Stimulated activated CD4-positive, alpha-beta T cell treated with anti-CD3 and anti-CD28 coated beads, Interleukin-15, amount 100 ng/mL, for 48 hours (primary cell): Measurements from ENCODE around the gene GRM6.

Experiments
- DNase-seq, 2 donors: peaks; one replicate each; pipeline ENCODE4 v3.0.0-alpha.2; 2020; ENCODE audit warnings: low read depth in 2 of 2

The GRM6 gene

DNA sequence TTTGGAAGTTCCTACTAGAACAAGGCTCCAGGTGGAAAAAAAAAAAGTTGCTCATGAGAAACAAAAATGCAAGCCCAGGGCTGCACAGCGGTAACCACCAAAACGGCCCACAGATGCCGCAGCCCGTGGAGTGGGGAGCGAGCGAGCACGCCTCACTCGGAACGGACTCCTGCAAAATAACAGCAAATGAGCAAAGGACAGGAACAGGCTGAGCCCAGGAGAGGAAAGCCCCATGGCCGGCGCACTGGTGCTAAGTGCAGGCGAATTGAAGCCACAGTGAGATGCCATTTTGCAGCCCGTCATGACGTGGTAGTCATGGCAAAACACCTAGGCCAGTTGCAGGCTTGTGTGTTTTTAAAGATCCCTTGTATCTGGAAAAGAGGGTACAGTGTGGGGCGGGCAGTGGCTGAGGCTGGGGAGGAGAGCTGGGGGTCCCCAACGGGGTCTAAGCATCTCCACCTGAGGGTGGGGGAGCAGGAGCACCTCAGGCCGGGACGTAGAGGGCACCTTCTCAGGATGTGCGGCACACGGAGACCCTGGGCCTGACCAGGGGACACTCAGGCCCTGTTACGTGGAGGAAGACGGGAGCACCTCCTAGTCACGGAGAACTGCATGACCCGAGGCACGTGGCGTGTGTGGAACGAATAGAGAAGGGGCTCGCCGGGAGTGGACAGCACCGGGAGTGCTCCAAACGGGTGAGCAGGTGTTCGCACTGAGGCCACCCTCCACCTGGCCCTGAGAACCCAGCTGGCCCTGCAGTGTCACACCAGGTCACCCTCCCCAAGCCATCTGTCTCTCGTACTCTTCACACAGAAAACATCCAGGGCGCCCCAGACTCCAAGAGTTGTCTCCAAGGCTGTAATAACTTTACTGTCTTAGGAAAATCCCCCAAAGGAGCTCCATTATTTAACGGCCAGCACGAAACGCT is 10.7 kb downstream of the GRM6 start:
- no peak for DNase-seq

DNA sequence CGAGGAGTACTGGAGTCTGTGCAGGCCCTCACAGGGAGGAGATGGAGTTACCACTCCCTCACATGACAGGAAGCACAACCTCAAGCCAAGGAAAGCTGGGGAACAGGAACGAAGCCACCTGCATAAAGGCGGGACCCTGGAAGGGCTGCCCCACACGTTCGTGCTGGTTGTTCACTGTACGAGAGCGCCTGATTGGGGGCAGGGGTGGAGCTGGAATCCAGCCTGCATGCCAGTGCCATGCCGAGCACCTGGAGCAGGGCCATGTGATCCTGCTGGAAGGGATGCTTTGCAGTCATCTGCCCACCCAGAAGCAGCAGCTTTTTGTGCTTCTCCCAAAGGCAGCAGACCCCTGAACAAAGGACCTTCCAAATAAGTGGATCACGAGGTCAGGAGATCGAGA is 11.4 kb downstream of the GRM6 start:
- DNase-seq = no peak

DNA sequence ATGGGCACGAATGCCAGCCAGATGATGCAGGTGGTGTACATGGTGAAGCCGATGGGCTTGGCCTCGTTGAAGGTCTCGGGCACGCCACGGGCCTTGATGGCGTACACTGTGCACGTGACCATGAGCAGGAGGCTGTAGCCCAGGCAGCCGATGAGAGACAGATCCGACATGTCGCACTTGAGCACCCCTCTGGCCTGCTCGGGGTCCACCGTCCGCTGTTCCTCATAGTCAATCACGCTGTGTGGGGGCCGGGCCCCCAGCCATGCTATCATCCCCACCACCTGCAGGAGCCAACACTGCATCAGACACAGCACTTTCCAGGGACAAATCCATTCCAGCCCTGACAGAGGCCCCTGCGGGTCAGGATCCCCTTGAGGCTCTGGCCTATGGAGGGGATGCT is 12.2 kb downstream of the GRM6 start:
- no peak for DNase-seq

DNA sequence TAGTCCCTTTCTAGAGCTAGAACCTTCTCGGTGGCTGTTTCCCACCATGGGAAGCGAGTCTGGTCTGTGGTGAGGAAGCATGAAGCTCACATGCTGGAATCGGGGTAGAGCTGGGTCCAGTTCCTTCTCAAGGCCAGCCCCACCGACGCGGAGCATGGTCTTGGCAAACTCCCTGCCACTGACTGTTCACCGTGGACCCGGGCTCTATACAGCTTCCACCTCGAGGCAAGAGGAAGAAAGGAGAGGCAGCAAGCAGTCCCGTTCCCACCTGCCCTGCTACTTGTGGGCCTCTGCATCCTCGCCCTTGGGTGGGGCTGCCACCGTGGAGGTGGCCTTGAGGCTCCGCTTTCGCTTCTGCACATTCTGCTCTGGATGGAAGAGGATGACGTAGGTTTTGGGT is 13.7 kb downstream of the GRM6 start:
- DNase-seq = no peak

DNA sequence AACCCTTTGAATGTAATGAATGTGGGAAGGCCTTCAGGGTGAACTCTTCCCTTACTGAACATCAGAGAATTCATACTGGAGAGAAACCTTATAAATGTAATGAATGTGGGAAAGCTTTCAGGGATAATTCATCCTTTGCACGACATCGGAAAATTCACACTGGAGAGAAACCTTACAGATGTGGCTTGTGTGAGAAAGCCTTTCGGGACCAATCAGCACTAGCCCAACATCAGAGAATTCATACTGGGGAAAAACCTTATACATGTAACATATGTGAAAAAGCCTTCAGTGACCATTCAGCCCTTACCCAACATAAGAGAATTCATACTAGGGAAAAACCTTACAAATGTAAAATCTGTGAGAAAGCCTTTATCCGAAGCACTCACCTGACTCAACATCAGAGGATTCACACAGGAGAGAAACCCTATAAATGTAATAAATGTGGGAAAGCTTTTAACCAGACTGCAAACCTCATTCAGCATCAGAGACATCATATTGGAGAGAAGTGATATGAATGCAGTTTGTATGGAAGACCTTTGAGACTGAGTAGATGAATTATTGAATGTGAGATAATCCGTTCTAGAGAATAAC is 29.6 kb downstream of the GRM6 start:
- DNase-seq = no peak

GRCh38 chr5:178941361-178941760 is 53.8 kb downstream of the GRM6 start:
- DNase-seq = no peak

GRCh38 chr5:178940569-178941360 is 54.4 kb downstream of the GRM6 start, which contains the start of gene ZNF454:
Gene ZNF454 (plus strand): TSS chr5:178941198. CDS start chr5:178942792, 1,594 bp downstream.
- no peak for DNase-seq

DNA sequence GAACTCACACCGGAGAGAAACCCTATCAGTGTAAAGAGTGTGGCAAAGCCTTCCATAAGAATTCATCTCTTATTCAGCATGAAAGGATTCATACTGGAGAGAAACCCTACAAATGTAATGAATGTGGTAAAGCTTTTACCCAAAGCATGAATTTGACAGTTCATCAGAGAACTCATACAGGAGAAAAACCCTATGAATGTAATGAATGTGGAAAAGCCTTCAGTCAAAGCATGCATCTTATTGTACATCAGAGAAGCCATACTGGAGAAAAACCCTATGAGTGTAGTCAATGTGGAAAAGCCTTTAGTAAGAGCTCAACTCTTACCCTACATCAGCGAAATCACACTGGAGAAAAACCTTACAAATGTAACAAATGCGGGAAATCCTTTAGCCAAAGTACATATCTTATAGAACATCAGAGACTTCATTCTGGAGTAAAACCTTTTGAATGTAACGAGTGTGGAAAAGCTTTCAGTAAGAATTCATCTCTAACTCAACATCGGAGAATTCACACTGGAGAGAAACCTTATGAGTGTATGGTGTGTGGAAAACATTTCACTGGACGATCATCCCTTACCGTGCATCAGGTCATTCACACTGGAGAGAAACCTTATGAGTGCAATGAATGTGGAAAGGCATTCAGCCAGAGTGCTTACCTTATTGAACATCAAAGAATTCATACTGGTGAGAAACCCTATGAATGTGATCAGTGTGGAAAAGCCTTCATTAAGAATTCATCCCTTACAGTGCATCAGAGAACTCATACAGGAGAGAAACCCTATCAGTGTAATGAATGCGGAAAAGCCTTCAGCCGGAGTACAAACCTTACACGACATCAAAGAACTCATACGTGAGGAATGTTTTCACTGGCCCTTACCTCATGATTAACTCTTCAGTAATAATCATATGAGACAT is 63.0 kb downstream of the GRM6 start:
- DNase-seq = no peak
